Muscle of arm (tissue), 12 donors: ENCODE results near the gene DDAH2. TPM values are rescaled to one million over a fixed set of nuclear protein-coding genes. Genes with fewer than 3 reads are reported as not detected.

Experiments
- DNase-seq: peaks from one replicate; pipeline ENCODE4 v3.0.0-alpha.2; 2013
- polyA plus RNA-seq, 12 donors: library from polyadenylated mRNA; unstranded; fragments of 120-200 nt; gene quantifications; one replicate each; pipeline ENCODE4 v1.2.1, GENCODE V29; 2013; ENCODE audit not compliant: insufficient read length in 12 of 12

DDAH2 gene
- polyA plus RNA-seq, 12 donors = 89.7 to 152 (median 108) TPM; not detected in 1

DNA sequence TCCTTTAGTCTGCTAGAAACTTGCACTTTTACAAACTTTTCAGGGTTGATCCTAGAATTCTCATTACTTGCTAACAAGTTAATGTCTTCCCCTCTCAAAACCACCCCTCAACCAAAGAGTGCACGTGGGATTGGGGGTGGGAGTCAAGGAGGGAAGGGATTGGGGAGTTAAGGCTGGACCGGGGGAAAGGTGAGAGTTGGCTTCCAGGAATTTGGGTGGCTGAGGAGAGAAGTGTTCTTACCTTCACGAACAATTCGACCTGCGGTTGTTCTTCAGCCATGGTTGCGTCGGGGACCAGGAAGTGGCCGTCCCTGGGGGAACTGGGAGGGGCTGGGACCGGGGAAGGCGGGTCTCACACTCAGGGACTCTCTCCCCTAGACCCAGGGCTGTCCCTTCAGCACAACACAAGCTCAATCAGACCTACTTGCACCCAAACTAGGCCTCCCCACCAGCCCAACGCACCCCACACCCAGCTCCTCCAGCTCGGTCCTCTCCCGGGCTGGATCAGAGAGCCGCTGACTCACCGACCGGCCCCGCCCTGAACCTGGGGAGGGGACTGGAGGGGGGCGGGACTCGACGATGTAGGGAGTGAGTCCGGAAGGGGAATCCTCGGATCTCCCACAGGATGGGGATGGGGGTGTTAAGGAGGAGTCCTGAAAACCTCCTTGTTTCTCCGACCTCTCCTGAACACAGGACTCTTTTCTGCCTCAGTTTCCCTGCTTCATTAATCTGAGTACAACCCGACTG, 7.1 kb upstream of the DDAH2 start, which contains the start of gene CLIC1:
Gene CLIC1 (minus strand): TSS at position 510 of the 747 bp plus-strand sequence. CDS start 230 bp downstream, at position 280.
- peak; percentile 85 for DNase-seq

DNA sequence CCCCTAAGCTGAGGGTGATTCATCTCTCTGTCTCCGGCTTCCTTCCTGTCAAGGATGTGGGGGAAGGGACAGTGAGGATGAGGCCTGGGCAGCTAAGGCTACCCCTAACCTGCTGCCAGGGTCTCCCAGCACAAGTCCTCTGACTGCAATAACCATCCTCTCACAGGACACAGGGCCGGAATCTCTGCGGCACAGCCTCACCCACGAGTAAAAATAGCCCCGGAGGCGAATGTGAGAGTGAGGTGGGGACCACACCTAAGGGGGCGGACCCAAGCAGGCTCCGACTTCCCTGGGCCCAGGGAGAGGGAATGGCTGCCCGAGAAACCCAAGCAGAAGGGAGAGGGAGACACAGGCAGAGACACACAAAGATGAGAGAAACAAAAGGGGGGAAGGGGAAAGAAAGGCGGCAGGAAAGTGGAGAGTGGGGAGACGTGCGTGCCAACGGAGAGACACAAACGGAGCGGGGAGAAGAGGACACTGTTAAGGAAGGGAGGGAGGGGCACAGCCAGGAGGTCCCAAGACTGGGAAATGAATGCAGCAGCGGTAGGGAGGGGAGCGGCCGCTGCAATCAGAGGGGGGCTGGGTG, 5.8 kb upstream of the DDAH2 start:
- peak; percentile 41 for DNase-seq

DNA sequence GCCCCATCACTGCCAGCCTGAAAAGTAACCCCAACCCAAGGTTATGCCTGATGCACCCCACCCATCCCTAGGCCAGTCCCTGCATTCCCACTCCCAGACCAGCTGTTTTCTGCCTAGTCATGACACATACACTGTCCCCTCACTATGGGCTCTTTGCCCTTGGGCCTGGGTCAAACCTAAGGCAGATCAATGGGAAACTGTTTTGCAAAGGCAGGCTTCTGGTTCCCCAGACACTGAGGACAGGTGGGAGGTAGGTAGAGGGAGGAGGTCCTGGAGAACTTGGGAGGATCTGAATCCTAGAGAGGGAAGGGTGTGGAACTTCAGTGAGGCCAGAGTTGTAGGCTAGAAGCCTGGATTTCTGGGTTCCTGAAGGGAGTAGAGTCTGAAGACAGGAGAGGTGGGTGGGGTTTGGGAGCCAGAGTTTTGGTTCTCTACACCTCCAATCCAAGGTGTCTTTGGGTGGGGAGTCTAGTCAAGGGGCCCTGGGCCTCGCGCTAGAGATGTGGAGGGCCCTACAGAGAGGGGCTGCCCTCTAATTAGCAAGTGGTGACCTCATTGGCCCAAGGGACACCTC, 5.2 kb upstream of the DDAH2 start:
- no peak for DNase-seq

DNA sequence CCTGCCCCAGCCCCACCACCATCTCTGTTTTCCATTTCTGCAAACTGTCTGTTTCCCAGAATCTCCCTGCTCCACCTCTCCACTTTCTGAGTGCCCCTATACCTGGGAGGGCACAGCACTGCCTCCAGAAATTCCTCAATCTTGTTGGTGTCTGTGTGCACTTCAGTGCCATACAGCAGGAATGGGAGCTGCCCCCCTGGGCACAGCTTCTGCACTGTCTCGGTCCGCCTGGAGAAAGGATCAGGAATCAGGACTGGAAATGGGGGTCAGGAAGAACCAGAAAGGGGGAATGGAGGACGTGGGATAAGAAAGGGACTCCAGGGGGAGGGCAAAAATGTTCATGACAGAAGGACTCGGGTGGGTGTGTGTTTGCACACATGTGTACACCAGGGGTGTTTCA, 4.6 kb upstream of the DDAH2 start:
- DNase-seq = no peak

DNA sequence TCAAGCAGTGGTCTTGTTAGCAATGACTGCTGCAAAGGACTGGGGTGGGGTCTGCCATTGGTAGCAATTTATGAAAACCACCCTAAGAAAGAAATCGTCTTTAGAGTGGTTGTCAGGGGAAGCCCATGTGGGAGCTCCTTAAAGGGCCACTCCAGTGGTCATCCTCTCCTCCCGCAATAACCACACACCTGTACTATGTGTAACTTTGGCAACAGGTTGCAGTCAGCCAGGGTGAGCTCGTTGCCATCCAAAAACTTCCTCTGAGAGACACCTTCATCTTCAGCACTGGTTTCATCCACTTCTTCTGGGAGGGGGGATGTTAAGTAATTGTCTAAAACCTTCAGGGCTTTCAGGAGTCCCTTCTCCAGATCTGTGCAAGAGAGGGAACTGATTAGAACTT, 2.9 kb upstream of the DDAH2 start:
- no peak for DNase-seq

DNA sequence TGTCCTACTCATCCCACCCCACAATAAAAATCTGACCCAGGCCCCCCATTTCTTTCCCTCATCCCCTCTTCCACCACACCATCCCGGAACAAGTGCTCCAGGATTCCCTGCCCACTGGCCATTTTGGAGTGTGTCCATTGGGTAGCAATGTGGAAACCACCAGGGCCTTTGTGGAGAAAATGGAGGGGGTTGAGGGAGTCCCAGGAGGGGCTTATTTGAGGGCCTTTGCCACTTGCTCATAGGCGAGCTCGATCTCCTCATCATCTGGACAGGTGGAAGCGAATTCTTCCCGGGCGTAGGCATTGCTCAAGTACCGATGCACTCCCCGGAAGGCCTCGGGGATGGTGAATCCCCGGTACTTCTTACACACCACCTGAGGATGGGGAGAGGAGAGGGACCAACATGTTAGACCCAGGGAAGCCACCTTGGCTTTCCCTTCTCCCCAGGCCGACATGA, 1.6 kb upstream of the DDAH2 start:
- DNase-seq = no peak

DNA sequence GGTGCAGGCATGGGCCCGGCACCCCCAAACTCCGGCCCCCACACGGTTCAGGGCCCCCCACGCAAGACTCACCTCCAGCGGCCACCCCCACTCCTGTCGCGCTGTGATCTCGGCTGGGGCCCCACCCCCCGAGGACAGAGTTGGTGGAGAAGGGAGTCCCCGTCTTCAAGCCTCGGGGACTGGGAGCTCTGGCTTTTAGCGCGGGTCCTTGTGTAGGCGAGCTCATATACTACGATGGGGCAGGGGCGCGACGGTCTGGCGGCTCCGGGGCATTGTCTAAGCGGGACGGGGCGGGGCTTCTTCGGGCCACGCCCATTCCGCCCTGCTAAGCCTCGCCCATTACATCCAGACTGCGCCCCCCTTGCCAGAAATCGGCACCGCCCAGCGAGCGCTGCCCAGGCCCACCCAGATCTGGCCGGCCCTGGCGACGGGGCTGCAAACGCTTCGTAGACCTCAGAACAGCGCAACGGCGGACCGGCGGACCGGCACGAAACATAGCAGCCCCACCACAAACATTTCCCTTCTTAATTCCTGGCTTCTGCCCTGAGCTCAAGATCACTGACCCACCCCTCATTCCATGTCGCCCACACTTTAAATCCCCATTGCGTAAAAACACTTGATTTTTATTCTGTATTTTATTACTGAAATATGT, 1.0 kb upstream of the DDAH2 start:
- DNase-seq = peak; percentile 96

DNA sequence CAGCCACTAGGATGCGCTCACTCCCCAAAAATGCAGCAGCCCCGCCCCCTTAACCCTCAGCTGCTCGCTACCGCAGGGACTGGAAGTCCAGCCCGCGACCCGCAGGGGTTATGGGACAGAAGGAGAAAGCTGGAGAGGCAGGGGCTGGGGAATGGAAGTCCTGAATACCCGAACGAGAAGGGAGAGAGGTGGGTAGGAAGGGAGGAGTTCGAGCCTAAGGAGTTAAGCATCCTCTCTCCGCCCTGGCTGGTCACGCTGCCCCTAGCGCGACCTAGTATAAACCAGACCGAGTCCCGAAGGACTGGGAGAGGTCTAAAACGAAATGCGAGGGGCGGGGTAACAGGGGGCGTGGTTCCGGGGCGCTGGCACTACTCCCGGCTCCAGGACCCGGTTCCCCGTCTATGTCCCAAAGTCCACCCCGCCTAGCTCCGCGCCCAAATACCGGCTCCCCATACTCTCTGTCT, 448 bp upstream of the DDAH2 start:
- peak; percentile 94 for DNase-seq

DNA sequence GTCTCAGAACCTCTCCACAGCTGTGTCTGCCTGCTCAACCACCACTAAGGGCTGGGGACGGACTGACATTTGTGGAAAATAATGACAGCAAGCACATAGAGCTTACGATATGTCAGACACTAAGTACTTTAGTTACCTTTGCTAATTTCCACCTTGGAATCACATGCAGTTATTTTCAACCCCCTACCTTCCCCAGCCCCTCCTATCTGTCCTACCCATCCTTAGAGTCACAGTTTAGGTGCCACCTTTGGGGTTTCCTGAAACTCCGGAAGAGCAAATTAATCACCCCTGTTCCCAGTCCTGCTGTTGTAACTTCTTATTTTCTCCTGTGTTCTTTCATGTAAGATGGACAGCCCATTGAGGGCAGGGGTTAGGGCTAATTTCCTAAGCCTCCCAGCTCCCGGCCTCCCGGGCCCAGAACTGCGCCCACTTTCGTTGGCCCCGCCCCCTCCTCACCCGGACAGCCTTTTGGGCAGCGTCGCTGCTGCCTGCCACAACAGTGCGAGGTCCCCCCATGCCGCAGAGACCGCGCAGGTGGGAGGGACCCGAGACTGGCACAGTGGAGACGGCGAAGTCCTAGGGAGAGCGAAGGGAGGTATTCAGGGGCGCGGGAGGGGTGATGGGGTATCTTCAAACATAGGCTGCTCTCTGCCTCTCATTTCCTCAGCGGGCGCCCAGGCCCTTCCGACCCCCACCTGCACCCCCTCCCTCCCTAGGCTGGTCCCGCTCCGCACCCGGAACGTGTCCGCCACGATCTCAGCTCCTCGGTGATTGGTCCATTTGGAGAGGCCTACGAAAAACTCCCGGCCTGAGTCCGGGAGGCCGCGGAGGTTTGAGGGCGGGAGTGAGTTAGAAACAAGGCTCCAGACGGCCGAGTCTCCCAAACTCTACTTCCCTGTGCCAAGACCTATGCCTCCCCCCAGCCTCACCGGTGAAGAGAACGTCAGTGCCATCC, 1.1 kb downstream of the DDAH2 start:
- DNase-seq = no peak

DNA sequence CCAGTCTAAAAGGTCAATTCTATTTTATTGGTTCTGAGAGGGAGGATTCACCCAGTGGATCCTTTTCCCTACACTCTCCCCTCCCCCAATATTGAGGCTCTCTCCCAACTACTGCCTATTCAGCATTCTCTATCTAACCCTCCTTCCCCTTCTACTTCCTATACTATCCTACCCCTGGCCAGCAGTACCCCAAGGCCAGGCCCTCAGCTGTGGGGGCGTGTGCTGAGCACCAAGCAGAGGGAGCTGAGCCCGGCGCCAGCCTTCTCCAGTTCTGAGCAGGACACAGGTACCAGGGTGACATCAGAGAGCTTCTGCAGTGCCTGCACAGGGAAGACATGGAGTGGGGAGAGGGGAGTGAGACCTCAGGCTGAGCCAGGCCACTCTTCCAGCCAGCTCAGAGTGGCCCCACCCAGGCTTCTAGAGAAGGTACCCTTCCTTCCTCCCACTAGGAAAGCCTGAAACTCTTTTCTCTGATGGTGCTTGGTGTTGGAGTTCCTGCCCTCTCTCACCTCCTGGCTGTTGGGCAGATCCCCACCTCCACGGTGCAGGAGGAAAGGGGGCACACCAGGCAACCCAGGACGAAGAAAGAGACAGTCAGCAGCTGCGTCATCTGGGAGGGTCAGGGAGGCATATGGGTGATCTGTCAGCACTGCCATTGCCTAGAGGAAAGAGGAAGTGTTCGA, 1.9 kb downstream of the DDAH2 start:
- no peak for DNase-seq

DNA sequence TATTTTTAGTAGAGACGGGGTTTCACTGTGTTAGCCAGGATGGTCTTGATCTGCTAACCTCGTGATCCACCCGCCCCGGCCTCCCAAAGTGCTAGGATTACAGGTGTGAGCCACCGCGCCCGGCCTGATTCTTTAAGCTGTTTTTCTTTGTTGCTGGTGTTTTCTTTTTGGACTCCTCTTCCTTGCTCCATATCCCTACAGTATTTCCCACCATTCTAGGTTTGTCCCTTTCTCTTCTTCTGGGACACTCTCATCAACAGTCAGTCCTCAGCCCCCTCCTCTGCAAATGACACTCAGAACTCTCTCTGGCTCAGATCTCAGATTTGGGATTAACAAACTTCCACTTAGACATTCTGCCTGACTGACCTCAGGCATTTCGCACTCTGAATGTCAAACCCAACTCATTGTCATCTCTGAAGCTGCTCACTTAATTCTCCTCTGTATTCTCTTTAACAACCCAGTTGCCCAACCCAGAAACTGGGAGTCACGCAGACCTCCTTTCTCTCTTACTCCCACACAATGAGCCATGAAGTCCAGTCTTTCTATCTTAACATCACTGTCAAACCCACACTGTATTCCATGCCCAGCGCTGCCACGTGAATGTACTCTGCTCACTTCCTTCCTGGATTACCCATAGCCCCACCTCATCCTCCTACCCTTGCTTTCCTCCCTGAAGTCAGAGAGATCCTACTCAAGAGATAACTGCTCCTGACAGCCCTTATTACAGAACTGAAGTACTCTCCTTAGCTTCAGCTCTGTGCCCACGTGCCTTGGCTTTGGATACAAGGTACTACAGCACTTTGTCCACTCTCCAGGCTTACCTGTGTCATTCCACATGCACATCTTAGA, 3.4 kb downstream of the DDAH2 start:
- DNase-seq = no peak

DNA sequence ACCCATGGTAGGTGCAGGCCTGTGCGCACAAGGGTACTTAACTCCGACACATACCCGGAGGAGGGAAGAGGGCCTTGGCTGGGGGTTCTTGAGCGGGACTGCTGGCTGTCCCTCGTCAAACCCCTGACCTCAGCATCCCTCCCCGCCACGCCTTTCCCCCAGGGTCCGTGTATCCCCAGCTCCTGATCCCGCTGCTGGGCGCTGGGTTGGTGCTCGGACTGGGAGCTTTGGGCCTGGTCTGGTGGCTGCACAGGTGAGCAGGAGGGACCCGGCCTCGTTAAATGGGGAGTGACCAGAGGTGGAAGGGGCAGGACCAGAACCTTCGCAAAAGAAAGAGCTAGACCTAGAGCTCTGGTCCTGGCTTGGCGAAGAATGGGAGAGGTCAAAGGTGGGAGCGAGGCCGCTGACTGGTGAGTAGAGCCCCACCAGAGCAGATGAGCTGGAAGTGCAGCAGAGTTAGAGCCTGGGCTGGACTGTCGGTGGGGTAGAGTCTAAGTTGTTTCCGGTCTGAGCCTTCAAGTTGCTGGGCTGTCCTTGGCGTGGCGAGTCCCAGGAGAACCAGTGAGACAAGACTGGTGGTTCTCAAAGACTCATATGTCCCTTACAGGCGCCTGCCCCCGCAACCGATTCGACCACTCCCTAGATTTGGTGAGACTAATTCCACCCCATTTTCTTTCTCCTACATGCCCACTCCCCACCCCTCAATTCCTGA, 5.0 kb downstream of the DDAH2 start:
- DNase-seq = no peak

DNA sequence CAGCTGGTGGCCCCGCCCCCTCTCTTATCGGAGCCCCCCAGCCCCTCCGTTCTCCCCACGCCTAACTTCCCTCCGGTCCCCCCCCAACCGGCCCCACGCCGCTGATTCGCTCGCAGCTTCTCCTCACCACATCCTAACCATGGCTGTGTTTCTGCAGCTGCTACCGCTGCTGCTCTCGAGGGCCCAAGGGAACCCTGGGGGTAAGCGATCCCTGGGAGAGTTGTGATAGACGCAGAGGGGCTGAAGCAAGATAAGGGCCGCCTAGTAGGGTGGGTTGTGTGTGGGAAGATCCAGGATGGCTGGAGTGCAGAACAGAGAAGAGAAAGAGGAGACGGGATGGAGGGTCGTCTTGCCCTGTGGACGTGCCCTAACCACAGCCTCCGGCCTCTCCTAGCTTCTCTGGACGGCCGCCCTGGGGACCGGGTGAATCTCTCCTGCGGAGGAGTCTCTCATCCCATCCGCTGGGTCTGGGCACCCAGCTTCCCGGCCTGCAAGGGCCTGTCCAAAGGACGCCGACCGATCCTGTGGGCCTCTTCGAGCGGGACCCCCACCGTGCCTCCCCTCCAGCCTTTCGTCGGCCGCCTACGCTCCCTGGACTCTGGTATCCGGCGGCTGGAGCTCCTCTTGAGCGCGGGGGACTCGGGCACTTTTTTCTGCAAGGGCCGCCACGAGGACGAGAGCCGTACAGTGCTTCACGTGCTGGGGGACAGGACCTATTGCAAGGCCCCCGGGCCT, 5.7 kb downstream of the DDAH2 start, which contains the start of gene MPIG6B:
Gene MPIG6B (plus strand): TSS at position 129 of the 735 bp plus-strand sequence. CDS start 11 bp downstream, at position 140.
- no peak for DNase-seq

DNA sequence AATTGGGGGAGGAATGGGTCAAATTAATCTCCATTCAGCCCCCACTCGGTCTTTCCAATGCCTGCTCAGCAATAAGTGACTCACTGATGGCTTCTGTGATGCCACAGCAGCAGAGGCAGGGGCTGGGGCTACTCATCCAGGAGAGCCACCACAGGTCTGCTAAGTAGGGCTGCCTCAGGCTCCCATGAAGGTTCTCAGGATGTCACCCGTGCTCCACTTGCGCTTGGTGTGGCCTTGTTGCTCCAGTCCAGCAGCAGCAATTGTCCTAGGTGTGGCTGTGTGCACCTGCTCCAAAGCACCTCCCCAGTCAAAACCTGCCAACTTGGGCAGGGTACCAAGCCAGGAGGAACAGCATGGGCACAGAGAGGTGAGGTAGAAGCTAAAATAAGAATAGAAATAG, 6.9 kb downstream of the DDAH2 start:
- no peak for DNase-seq

DNA sequence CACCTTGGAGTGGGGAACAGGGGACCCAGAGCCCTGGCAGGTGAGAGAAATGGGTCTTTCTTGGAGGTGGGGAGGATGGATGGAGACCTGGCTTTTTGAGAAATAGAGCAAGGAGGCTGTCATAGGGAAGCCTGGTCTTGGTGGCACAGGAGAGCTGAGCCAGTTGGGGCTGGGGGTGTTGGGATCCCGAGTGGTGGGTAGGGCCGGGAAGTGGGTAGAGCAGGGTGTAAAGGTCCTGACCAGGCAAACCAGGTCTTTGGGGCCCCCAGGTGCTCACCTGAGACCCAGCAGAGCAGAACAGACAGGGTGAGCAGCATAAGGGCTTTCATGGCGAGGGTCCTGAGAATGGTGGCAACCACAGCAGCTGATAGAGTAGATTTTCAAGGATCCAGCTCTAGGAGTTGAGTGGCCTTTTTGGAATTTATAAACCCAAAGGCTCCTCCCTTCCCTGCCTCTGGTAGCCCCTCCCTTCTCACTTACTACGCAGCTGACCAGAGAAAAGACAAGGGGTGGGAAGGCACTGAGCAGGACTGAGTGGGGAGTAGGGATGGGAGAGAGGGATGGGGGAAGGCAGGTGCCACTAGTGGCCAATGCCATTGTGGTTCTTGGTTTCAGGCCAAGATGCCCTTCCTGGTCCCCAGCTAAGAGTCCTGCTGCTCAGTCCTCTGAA, 7.6 kb downstream of the DDAH2 start, which contains the start of gene LY6G6C:
Gene LY6G6C (minus strand): TSS at position 396 of the 670 bp plus-strand sequence. CDS start 67 bp downstream, at position 329.
- no peak for DNase-seq

DNA sequence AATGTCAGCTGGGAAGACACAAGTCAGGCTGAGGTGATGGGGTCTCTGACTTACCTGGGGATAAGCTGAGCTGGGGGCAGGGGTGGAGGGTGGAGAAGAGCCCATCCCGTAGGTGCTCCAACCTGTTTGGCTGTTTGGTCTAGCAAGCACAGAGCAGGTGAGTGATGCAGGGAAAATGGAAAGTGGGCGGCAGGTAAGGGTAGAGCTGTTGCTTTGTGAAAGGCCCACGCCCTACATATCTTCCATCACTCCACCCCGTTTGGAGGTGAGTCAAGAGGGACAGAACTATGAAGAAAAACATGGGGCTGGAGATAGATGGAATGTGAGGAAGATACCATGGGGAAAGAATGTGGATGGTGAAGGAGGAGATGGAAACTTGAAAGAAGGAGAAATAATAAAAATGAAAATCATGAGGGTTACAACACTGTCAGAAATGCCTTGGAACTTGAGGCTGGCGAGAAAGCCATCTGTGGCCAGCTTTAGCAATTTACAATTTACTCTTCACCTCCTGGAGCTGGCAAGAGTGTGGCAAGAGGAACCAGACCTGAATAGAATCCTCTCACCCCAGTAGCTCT, 8.8 kb downstream of the DDAH2 start:
- DNase-seq = no peak

DNA sequence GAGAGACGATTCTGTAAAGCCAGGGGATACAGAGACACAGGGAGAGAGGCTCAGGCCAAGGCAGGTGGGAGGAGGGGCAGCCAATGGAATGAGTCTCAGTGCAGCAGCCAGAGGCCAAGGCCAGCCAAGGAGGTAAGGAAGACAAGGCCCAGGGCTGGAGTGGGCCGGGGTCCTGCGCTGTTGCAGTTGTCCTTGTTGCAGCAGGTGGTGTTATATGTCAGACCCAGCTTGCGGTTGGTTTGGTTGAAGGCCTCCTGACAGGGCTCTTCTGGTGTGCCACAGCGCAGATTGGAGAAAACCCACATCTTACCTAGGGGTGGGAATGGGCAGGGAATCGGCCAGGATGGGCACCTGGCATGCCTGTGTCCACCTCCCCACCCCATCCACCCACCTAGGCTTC, 10.1 kb downstream of the DDAH2 start:
- no peak for DNase-seq
